NCI-H1436 (cell line): ENCODE measurements around the gene TRAF7.

Experiments used
- DNase-seq: peaks from one replicate; lab custom pipeline; 2025; lab: John Stamatoyannopoulos, UW

TRAF7 gene

DNA sequence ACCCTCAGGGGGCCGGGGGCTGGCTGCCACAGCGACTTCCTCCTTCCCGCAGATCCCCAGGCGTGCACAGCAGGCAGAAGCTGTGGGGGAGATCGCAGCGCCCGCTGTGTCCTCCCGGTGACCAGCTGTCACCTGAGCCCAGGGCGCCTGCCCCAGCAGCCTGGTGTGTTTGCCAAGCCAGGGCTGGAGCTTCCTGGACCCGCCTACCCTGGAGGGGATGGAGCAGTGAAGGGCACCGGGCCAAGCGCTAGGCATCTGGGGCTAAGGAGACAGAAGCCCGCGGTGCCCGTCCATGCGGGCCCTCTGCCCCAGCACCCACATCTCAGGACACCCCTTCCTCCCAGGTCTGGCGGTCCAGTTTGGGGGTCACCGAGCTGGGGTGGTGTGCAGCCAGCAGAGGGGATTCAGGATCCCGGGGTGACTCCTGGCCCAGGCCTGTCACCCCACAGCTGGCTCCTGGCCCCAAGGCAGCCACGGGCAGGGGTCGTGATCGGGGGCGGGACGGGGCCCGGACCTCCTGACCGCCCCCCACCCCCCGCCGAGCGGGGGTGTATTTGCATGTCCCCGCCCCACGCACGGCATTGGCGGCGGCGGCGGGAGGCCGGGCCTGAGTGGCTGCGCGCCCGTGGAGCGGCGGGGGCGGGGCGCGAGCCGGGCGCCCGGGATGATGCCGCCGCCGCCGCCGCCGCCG is 7.5 kb upstream of the TRAF7 start, which contains the start of gene RAB26:
TSS of gene RAB26 (plus strand) at position 645 of the 691 bp plus-strand sequence. CDS start 159 bp downstream, outside the sequence.
- peak; percentile 59 for DNase-seq

DNA sequence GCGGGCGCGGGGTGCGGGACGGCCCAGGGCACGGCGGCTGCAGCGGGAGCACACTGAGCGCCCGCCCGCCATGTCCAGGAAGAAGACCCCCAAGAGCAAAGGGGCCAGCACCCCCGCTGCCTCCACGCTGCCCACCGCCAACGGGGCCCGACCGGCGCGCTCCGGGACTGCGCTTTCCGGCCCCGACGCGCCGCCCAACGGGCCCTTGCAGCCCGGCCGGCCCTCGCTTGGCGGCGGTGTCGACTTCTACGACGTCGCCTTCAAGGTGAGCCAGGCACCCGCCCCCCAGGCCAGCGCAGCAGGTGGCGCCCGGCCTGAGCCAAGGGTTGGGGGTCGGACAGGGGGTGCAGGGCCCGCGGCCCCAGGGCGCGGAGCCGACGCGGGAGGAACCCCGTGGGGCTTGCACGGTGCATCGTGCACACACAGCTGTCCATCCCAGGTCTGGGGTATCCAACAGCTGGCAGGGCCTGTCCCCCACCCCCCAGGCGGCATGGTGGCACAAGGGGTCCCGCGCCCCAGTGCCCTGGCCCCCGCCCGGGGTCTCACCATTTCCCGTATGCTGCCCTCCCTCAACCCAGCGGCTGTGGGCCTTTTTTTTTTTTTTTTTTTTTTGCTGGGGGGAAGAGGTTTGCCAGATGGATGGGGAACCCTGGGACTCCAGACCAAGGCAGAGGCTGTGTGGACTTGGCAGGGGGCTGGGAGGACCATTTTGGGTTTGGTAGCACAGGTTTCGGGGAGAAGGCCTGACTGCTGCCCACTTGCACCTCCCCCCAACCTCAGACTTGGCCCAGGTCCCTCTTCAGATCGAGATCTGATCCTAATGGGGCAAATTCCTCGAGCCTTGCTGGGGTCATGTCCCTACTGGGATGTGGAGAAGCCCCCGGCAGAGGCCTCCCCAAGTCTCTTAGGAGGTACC is 6.6 kb upstream of the TRAF7 start:
- no peak for DNase-seq

DNA sequence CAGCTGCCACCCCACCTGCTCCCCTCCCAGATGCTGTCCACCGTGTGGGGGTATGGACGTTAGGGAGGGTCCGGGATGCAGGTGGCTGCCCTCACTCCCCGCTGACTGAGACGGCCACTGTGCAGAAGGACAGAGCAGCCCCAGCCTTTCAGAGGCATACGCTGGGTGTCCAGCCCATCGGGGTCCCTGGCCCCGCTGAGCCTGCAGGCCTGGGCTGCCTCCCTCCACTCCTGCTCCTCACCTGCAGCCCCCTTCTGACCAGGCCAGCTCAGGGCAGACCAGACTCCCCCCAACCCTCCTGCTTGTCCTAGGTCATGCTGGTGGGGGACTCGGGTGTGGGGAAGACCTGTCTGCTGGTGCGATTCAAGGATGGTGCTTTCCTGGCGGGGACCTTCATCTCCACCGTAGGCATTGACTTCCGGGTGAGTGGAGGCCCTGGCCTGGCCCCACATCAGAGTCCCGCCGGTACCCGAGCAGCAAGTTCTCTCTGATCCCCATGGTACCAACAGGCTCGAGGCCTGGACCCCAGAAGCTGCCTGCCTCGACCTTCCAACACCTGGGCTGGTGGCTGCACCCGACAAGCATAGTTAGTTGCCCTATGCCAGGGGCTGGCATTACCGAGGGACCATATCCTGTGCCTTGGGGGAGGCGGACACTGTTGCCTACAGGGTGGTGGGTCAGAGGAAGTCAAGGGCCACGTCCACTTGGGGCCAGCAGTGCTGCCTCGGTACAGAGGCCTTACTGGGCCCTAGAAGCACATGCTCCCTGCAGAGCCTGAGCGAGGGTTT is 5.8 kb upstream of the TRAF7 start:
- no peak for DNase-seq

DNA sequence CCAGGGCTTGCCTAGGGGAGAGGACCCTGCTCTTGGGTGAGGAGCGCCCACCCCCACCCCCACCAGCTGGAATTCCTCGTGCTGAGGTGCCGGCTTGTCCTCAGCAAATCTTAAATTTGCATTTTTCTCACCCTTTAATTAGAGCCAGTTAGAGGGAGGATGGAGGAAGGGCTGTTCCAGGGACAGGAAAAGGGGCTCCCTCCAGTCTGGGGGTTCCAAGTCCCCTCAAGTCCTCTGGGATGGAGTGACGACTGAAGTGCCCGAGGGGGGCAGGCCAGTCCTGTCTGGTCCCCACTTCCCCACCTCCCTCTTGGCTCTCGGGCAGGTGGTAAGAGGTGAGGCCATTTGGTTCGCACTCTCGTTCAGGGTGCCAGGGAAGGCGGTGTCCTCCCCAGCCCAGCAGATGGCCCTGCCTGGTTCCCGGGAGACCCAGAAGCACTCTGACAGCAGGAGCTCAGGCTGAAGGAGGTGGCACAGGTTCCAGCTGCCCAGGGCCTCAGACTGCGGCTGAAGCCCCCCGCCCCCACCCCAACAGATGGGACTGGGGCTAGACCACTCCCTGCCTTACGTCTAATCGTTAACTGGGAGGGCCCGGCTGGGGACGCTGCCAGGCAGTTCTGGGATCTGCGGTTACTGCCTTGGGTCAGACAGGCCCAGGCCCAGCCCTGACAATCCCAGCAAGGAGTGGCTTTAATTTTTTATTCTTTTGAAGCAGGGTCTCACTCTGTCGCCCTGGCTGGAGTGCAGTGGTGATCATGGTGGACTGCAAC is 5.0 kb upstream of the TRAF7 start:
- no peak for DNase-seq

DNA sequence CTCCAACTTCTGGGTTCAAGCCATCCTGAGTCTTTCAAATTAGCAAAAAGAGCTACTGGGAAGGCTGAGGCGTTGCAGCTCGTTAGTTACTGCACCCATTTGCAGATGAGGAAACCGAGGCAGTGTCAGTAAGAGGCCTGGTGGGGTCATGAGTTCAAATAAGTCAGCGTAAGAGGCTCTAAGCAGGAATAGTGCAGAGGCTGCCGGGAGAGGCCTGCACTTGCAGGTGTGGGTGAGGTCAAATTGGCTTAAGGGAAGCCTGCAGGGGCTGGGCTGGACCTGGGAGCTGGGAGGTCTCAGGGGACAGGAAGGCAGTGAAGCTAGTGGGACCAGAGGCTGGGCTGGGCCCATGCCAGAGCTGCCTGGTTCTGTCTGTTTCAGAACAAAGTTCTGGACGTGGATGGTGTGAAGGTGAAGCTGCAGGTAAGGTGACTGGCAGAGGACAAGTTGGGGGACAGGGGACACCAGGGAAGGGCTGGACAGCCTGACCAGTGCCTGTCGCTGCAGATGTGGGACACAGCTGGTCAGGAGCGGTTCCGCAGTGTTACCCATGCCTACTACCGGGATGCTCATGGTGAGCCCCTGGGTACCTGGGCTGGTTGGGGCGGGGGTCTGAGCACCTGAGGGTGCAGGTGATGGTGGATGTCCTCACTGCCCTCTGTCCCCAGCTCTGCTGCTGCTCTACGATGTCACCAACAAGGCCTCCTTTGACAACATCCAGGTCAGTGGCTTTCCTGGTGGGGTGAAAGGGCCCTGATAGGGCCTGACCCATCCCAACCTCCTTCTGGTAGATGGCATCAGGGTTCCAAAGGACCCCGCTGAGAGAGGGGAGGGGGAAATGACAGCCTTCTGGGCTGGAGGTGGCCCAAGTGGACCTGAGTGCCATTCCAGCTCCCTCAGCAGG is 4.1 kb upstream of the TRAF7 start:
- DNase-seq = no peak

DNA sequence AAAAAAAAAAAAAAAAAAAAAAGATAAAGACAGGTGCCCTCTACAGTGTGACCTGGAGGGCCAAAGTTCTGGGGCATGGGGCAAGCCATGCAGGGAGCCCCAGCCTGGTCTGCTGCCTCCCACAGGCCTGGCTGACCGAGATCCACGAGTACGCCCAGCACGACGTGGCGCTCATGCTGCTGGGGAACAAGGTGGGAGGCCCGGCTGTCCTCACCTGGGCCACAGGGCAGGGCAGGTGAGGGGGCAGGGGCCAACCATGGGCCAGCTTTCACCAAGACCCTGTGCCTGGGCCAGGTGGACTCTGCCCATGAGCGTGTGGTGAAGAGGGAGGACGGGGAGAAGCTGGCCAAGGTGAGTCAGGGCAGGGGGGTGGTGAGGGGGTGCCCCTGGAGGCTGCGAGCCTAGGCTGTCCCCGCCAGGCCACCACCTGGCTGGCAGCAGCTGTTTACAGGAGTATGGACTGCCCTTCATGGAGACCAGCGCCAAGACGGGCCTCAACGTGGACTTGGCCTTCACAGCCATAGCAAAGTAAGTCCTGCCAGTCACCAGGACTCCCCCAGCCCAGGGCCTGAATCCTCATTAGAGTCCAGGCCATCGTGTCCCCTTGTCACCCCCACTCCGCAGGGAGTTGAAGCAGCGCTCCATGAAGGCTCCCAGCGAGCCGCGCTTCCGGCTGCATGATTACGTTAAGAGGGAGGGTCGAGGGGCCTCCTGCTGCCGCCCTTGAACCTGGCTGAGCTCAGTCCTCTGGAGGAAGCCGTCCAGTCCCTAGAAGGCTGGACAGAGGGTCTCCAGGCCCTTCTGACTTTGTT is 2.7 kb upstream of the TRAF7 start:
- DNase-seq = no peak

DNA sequence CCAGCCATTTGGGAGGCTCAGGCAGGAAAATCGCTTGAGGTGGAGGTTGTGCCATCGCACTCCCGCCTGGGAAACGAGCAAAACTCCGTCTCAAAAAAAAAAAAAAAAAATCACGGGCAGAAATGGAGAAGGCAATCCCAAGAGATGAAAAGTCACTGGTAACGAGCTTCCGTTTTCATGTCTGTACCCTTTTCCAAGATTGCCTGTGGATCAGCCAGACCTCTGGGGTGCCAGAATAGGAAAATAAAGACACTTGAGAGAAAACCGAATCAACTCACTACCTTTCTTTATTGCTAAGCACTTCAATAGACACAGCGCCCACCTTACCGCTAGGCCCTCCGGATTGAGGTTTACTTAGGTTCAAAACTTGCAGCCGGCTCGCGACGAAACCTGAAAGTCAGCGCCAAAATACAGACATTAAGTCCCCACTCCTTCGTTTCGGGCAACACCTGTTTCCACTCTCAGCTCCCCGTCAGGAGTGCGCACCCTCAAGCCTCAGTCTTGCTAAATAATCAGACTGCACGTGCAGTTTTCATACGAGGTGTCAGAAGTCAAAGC is 970 bp upstream of the TRAF7 start:
- no peak for DNase-seq

DNA sequence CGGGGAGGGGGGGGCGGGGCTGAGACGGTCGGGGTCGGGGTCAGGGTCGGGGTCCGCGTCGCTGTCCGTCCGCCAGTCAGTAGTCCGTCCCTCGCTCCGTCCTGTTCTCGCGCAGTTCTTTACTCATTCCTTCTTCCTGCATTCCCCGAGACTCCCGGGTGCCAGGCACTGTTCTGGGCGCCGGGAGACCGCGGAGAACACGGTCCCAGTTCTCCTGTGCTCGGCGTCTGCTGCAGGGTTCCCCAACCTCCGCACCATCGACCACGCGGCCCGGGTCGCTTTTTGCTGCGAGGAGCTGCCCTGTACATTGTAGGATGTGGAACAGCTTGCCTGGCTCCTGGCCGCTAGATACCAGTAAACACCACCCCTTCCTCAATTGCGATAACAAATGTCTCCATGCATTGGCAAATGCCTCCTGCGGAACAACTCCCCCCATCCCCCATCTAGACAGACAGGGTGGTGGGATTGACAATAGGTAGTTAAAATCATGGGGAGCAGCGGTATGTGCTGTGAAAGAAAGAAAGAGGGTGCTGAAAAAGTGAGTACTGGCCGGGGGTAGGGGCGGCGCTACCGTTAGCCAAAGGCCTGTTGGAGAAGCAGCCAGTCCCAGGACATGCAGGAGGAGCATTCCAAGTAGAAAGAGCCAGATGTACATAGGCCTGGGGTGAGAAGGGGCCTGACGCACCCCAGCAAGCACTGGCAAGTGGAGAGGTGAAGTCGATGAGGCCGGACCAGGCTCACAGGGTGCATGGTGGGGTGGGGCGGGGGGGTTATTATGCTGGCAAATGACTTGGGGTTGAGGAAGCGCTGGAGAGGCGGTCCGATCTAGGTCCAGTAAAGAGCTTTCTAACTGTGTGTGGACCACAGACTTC is 631 bp downstream of the TRAF7 start:
- DNase-seq = no peak

DNA sequence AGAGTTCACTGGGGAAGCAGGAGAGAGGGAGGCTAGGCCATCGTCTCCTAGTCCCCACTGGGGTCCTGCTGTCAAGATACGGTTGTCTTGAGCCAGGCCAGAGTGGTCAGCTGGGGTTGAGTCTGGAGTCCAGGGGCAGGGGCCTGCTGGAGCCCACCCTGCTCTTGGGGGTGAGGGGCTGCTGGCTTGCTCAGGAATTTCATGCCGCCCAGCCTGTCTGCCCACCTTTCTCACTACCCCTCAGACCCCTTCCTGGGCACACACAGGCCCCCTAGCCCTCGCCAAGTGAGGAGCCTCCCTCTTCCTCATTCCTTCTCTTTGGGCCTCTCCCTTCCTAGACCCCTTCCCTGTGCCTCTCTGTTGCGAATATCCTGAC is 1.3 kb downstream of the TRAF7 start:
- no peak for DNase-seq

DNA sequence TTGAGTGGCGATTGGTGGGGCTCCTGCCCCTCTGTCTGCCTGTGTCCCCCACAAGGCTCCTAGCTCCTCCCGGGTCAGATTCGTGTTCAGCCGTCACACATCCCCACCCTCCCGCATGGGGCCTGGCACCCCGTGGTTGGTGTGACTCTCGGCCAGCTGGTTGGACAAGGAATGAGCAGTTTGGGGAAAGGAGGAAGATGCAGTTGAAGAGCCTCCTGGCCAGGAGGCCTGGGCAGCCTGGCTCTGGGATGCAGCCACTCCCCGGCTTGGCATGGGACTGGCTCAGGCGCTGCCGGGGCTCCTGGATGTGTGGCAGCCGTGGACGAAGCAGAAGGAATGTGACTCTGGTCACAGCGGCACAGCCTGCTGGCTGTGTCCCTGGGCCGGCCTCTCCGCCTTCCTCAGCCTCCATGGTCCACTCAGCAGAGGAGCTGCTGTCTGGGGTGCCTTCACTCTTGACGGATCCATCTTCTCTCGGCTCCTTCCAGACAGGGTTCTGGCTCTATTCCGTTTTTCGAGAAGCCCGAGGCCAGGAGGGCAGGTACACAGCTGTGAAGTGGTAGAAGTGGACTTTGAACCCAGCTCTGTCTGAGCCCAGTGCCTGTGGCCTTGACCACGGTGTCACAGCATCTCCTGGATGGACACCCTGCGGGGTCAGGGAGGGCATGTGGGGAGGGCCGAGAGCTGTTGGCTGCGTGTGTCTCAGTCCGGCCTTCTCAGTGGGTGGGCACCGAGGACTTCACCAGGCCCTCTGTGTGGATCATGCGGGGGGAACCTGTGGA is 2.1 kb downstream of the TRAF7 start:
- DNase-seq = no peak

DNA sequence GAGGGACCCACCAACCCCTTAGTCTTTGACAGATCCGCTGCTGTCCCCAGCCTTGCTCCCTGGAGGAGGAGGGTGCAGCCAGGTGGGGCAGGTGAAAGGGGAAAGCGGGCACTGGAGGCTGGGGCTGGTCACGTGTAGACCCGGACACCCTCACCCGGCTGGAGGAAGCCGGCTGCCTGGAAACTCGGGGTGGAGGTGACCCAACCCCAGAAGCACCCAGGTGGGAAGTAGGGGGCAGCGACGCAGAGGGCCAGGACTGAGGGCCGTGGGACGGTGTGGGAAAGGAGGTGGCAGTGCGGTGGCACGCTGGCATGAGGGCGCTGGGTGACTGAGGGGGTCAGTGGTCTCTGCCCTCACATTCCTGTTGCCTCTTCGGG is 2.7 kb downstream of the TRAF7 start:
- DNase-seq = no peak

DNA sequence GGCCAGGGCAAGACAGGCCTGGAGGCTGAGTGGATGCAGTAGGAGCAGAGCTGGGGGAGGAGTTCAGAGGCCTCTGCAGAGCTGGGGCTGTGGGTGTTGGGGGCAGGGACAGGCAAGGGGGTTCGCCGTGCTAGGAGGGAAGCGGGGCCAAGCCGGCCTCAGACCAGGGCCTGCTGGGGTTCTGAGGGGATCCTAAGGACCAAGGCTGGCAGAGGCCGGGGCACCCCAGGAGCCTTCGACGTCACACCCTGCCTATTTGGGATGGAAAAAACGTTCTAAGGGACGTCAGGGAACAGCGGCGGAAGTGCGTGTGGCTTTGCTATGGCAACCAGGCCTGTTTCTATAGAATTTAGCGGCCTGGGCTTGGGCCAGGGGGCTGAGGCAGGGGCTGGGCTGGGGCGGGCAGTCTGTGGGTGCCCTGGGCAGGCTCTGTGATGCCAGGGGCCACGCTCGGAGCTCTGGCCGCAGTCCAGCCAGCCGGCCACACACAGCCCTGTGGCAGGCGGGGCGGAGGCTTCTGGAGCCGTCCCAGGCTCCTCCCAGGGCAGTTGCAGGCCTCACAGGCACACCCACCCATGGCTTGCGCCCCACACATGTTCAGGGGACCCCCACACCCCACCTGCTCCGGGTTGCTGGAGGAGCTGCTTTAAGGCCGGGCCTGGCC is 3.7 kb downstream of the TRAF7 start:
- DNase-seq = no peak

DNA sequence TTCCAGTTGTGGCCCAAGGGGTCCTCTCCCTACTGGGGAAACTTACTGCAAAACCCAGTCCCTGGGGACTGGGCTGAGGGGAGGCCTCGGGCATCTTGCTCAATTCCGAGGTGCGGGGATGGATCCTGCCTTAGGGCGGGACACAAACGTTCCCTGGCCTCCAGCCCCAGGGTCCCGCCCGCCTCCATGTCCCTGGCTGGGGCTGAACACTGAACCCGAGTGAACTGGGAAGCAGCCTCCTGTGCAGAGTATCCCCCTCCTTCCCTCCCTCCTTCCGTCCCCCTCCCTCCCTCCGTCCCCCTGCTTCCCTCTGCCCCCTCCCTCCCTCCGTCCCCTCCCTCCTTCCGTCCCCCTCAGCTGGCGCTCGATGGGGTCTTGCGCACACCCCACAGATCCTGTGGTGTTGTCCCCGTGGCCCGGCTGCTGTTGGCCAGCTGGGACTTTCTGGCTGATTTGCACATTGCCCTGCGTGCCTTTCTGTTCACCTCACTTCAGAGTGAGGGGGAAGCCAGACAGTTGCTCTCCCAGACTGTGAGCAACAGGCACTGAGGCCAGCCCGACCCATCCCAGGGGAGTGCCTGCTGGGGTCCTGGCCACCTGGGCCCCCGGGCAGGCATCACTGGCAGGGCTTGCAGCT is 5.5 kb downstream of the TRAF7 start:
- no peak for DNase-seq

DNA sequence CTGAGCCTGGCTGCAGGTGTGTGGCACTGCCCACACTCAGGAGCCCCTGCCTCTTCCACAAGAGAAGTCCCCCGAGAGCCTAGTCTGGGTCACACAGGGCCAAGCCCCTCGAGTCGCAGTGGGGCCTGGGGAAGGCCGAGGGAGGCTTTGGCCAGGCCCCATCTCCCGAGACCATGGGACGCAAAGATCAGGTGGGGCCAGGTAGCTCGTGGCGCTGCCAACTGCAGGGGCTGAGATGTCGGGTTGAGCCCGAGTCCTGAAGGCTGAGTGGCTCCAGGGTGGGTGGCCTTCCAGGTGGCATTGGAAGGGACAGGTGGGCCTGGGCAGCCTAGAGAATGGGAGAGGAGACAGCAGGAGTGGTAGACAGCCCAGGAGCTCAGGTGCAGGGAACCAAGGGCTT is 6.3 kb downstream of the TRAF7 start:
- DNase-seq = no peak

DNA sequence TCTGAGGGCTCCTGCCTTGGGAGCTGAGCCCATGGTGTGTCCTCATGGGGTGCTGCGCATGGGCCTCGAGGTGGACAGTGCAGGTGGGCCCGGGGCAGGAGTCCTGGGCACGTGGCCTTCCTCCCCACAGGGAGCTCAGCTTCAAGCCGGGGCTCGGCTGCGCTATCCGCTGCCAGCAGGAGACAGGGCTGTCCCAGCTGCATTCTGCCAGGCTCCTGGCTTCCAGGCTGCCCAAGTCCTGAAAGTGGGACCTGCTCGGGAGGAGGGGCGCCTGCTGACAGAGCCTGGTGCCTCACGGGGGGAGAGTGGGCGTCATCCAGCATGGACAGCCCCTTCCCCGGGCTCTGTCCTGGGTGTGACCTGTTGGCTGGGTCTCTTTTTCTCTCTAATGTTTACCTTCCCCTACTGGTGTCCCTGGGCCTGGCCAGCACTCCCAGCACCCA is 7.1 kb downstream of the TRAF7 start:
- no peak for DNase-seq

DNA sequence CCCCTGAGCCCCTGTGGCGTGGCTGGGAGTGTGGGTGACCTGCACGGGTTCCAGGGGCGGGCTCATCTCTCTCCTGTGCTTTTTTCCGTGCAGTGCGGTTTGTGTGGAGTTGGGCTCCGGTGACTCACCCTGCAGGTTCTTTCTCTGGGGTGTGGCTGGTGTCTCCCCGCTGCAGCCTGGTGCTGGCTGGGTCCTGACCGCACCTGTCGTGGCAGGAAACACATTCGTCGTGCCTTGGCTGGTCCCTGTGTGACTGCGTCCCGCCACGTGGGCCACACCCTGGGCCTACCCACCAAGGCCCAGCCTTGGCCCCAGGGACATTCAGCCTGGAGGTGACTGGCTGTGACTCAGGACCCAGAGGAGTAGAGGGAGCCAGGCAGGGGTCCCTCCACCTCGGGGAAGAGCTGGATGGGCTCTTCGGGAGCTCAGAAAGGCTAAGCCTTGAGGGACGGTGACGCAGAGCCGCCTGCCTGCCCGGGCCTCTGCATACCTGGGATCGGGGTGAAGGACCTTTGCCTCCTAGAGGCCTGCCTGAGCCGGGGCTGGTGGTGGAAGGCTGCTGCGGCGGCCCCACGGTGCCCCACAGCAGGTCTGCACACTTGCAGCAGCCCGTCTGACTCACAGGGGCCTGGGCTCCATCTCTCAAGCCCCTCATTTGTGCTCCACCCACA is 7.8 kb downstream of the TRAF7 start:
- DNase-seq = no peak
